SK-N-SH (cell line): ENCODE measurements around the gene EXOC7. TPM values are rescaled to one million over a fixed set of nuclear protein-coding genes. Genes with fewer than 3 reads are reported as not detected.

Experiments
- CTCF ChIA-PET: fragments of 300-600, 350-600 bp; formaldehyde crosslinking; extraction: SDS; loops from one replicate; lab custom pipeline; 2021; lab: Yijun Ruan, JAX
- POLR2A ChIA-PET: fragments of 350-600 bp; sonication (Branson Sonifier 250); formaldehyde crosslinking; extraction: SDS; loops from one replicate; lab custom pipeline; 2020; ENCODE audit warnings: antibody characterized with exemption, inconsistent platforms; lab: Yijun Ruan, JAX
- DNase-seq: peaks from one replicate; pipeline ENCODE4 v3.0.0; 2012
- H2AFZ ChIP-seq: fragments of 200-600 bp; sonication (generic); 2 replicates; pipeline ENCODE4 v1.8.1; 2016; ENCODE audit warnings: antibody characterized with exemption, mild to moderate bottlenecking, low read depth
- H3F3A ChIP-seq: fragments of 200-600 bp; sonication (generic); replicated peaks from 2 replicates; pipeline ENCODE3; 2016; ENCODE audit warnings: antibody characterized with exemption, mild to moderate bottlenecking; ENCODE audit not compliant: insufficient read depth
- H3K27ac ChIP-seq, 2 experiments: fragments of 200-500 bp in 1 of 2; fragments of 200-600 bp in 1 of 2; sonication (Bioruptor generic) in 1 of 2; sonication (generic), shearing (Covaris generic) in 1 of 2; 2 replicates each; pipeline versions ENCODE4 v1.5.1 to v1.6.1; 2014 to 2016; ENCODE audit warnings: low read depth in 2 of 2, inconsistent platforms in 1 of 2, low read length in 1 of 2, mild to moderate bottlenecking in 1 of 2, mixed read lengths in 1 of 2
- H3K27me3 ChIP-seq: fragments of 200-600 bp; sonication (generic), shearing (Covaris generic); 2 replicates; pipeline ENCODE4 v1.6.1; 2016; ENCODE audit warnings: mixed run types; ENCODE audit not compliant: insufficient read depth
- H3K36me3 ChIP-seq, 2 experiments: fragments of 200-500 bp in 1 of 2; fragments of 200-600 bp in 1 of 2; sonication (Bioruptor generic) in 1 of 2; sonication (generic) in 1 of 2; replicated peaks in 1 of 2; 2 replicates each; pipeline versions ENCODE3 to v1.5.1; 2014 to 2016; ENCODE audit warnings: low read length in 1 of 2, mild to moderate bottlenecking in 1 of 2; ENCODE audit not compliant: insufficient read depth in 2 of 2, control insufficient read depth in 1 of 2
- H3K4me1 ChIP-seq, 2 experiments: fragments of 200-500 bp in 1 of 2; fragments of 200-600 bp in 1 of 2; sonication (Bioruptor generic) in 1 of 2; sonication (generic), shearing (Covaris generic) in 1 of 2; 2 replicates each; pipeline versions ENCODE4 v1.5.1 to v1.6.1; 2014 to 2016; ENCODE audit warnings: low read depth in 1 of 2, low read length in 1 of 2, mixed run types in 1 of 2; ENCODE audit not compliant: insufficient read depth in 2 of 2, control insufficient read depth in 1 of 2
- H3K4me2 ChIP-seq: fragments of 200-600 bp; sonication (generic), shearing (Covaris generic); 2 replicates; pipeline ENCODE4 v1.6.1; 2017; ENCODE audit warnings: mixed run types
- H3K4me3 ChIP-seq, 2 experiments: fragments of 200-500 bp in 1 of 2; fragments of 200-600 bp in 1 of 2; sonication (Bioruptor generic) in 1 of 2; sonication (generic), shearing (Covaris generic) in 1 of 2; 2 replicates each; pipeline versions ENCODE4 v1.5.1 to v1.8.1; 2014 to 2016; ENCODE audit warnings: low read depth in 2 of 2, inconsistent platforms in 1 of 2, low read length in 1 of 2, mild to moderate bottlenecking in 1 of 2, mixed read lengths in 1 of 2, moderate library complexity in 1 of 2
- H3K79me2 ChIP-seq: fragments of 200-600 bp; sonication (generic); 2 replicates; pipeline ENCODE4 v1.8.1; 2017; ENCODE audit warnings: mild to moderate bottlenecking; ENCODE audit not compliant: insufficient read depth
- H3K9ac ChIP-seq: fragments of 200-600 bp; sonication (generic); 2 replicates; pipeline ENCODE4 v1.6.1; 2017; ENCODE audit warnings: mixed run types
- H3K9me2 ChIP-seq: fragments of 200-600 bp; sonication (generic); 2 replicates; pipeline ENCODE4 v1.6.1; 2017; ENCODE audit warnings: mixed run types
- H3K9me3 ChIP-seq: fragments of 200-600 bp; sonication (generic); 2 replicates; pipeline ENCODE4 v1.6.1; 2017; ENCODE audit warnings: mixed run types, mild to moderate bottlenecking, moderate library complexity
- H4K20me1 ChIP-seq: fragments of 200-600 bp; sonication (generic); 2 replicates; pipeline ENCODE4 v1.6.1; 2017; ENCODE audit warnings: mild to moderate bottlenecking, mixed run types; ENCODE audit not compliant: insufficient read depth
- ELF1 ChIP-seq: IDR thresholded peaks from 2 replicates; pipeline ENCODE4 v1.4.0; 2012
- FOSL2 ChIP-seq: IDR thresholded peaks from 2 replicates; pipeline ENCODE4 v1.4.0; 2012; ENCODE audit warnings: low read depth, mild to moderate bottlenecking, moderate library complexity, borderline replicate concordance
- IRF3 ChIP-seq: fragments of 150-350 bp; IDR thresholded peaks from 2 replicates; pipeline ENCODE4 v1.6.1; 2016; ENCODE audit warnings: mild to moderate bottlenecking, low read depth, low read length
- JUND ChIP-seq: IDR thresholded peaks from 2 replicates; pipeline ENCODE4 v1.4.0; 2012
- MXI1 ChIP-seq: IDR thresholded peaks from 2 replicates; pipeline ENCODE4 v1.6.1; 2012; ENCODE audit warnings: mild to moderate bottlenecking, low read depth, low read length, improper control_type of control experiment
- RXRA ChIP-seq: IDR thresholded peaks from 2 replicates; pipeline ENCODE4 v1.4.0; 2012; ENCODE audit warnings: low read depth, mild to moderate bottlenecking, borderline replicate concordance
- SIN3A ChIP-seq: IDR thresholded peaks from 2 replicates; pipeline ENCODE4 v1.6.1; 2012; ENCODE audit warnings: low read depth, mild to moderate bottlenecking, low read length, moderate library complexity, borderline replicate concordance
- TEAD4 ChIP-seq: IDR thresholded peaks from 2 replicates; pipeline ENCODE4 v1.4.0; 2012; ENCODE audit warnings: mild to moderate bottlenecking, borderline replicate concordance; ENCODE audit not compliant: insufficient read depth
- USF2 ChIP-seq: fragments of 150-350 bp; IDR thresholded peaks from 2 replicates; pipeline ENCODE4 v1.6.1; 2017; ENCODE audit warnings: antibody characterized with exemption, low read length, low read depth, borderline replicate concordance
- YY1 ChIP-seq: IDR thresholded peaks from 2 replicates; pipeline ENCODE4 v1.4.0; 2012; ENCODE audit warnings: low read depth, mild to moderate bottlenecking
- WGBS: methylation state at CpG from one replicate; pipeline ENCODE4 v1.1.6; 2017; ENCODE audit warnings: low lambda C conversion rate; 5-methylcytosine and 5-hydroxymethylcytosine counted together
- polyA plus RNA-seq, 3 experiments: library from polyadenylated mRNA; depleted of rRNA; stranded (reverse); fragments of >200 nt; gene quantifications; 2 replicates each; pipeline ENCODE4 v1.2.3, GENCODE V29; 2012
- TF ChIP-seq, protein P1 (sequence below): fragments of 200-600 bp; sonication (generic); IDR thresholded peaks from 2 replicates; pipeline ENCODE4 v1.6.1; 2017; ENCODE audit warnings: antibody characterized with exemption, mild to moderate bottlenecking, moderate library complexity

The EXOC7 gene
- polyA plus RNA-seq, 1 of the 3 experiments (the other 2 are of a cell fraction) = 129 TPM

GRCh38 chr17:76146053-76146851 is 42.7 kb upstream of the EXOC7 start:
- H2AFZ ChIP-seq = no peak overlapping the region
- no peak overlapping the region for H3K4me3 ChIP-seq
- no peak for DNase-seq
- TF ChIP-seq SIN3A = no peak
- TF ChIP-seq IRF3 = no peak
- TF ChIP-seq JUND = no peak
- TF ChIP-seq, protein P1, sequence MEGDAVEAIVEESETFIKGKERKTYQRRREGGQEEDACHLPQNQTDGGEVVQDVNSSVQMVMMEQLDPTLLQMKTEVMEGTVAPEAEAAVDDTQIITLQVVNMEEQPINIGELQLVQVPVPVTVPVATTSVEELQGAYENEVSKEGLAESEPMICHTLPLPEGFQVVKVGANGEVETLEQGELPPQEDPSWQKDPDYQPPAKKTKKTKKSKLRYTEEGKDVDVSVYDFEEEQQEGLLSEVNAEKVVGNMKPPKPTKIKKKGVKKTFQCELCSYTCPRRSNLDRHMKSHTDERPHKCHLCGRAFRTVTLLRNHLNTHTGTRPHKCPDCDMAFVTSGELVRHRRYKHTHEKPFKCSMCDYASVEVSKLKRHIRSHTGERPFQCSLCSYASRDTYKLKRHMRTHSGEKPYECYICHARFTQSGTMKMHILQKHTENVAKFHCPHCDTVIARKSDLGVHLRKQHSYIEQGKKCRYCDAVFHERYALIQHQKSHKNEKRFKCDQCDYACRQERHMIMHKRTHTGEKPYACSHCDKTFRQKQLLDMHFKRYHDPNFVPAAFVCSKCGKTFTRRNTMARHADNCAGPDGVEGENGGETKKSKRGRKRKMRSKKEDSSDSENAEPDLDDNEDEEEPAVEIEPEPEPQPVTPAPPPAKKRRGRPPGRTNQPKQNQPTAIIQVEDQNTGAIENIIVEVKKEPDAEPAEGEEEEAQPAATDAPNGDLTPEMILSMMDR = no peak
- no peak for TF ChIP-seq ELF1
- TF ChIP-seq YY1 = no peak
- no peak for TF ChIP-seq RXRA
- no peak for TF ChIP-seq FOSL2
- no peak for TF ChIP-seq MXI1
- TF ChIP-seq TEAD4 = no peak
- TF ChIP-seq USF2 = no peak
- no peaks in the 10 kb centered on the region for H3K27me3 ChIP-seq
- H3K4me1 ChIP-seq = peaks cover 0 to 8% of the 10 kb centered on the region in 2 experiments; a peak in 2 of 4 replicates
- no peaks in the 10 kb centered on the region for H3K9me3 ChIP-seq
- H3K36me3 ChIP-seq = no peaks in the 10 kb centered on the region
- POLR2A ChIA-PET = no interaction called here
- no peak overlapping the region for H3K4me2 ChIP-seq
- no peaks in the 10 kb centered on the region for H3K9me2 ChIP-seq
- peaks cover 4% of the 10 kb centered on the region for H3F3A ChIP-seq
- H4K20me1 ChIP-seq = no peaks in the 10 kb centered on the region
- H3K79me2 ChIP-seq = no peaks in the 10 kb centered on the region
- CTCF ChIA-PET = interaction anchor here (0.6 to 16.5 kb wide), 10 partner anchors 11 to 252 kb away, joined by 3 to 119 read pairs (median 5); no protein-coding TSS in a partner anchor
- H3K27ac ChIP-seq = no peak overlapping the region
- 85% methylated on average over 22 of the region's 22 CpGs for WGBS
- H3K9ac ChIP-seq = no peak overlapping the region
